CD4-positive, alpha-beta T cell treated with Interferon alpha-2 for 1 hour (primary cell): ENCODE measurements around the gene DSCAML1.
"Not testable (repeated sequence)": the region's sequence is repeated elsewhere in the genome, so short reads cannot be mapped to it uniquely, and the experiment has no call there.

ENCODE experiments used
- DNase-seq, 2 donors: peaks; one replicate each; pipeline ENCODE4 v3.0.0-alpha.2; 2020 to 2022

Gene DSCAML1

GRCh38 chr11:117792241-117792640 lies 4.8 kb downstream of the DSCAML1 start:
- DNase-seq: no peak

- DNase-seq: no peak
These were observed 6.7 kb downstream of the DSCAML1 start for GRCh38 chr11:117790279-117790678.

GRCh38 chr11:117789241-117789640 lies 7.8 kb downstream of the DSCAML1 start:
- DNase-seq: no peak

- no peak for DNase-seq
These were observed 10.7 kb downstream of the DSCAML1 start for GRCh38 chr11:117786135-117786870.

GRCh38 chr11:117782101-117782500 lies 14.9 kb downstream of the DSCAML1 start:
- no peak for DNase-seq

- DNase-seq: no peak
These were observed 15.4 kb downstream of the DSCAML1 start for GRCh38 chr11:117781627-117782026.

- DNase-seq: no peak
These were observed 16.6 kb downstream of the DSCAML1 start for GRCh38 chr11:117780456-117780855.

- no peak for DNase-seq
These were observed 22.5 kb downstream of the DSCAML1 start for GRCh38 chr11:117774553-117774952.

GRCh38 chr11:117772360-117772759 lies 24.7 kb downstream of the DSCAML1 start:
- DNase-seq: no peak

- no peak for DNase-seq
These were observed 25.2 kb downstream of the DSCAML1 start for GRCh38 chr11:117771841-117772240.

GRCh38 chr11:117771197-117771596 lies 25.8 kb downstream of the DSCAML1 start:
- DNase-seq: no peak

- no peak for DNase-seq
These were observed 27.0 kb downstream of the DSCAML1 start for GRCh38 chr11:117770061-117770460.

- DNase-seq: no peak
These were observed 27.5 kb downstream of the DSCAML1 start for GRCh38 chr11:117769533-117769932.

- no peak for DNase-seq
These were observed 28.5 kb downstream of the DSCAML1 start for GRCh38 chr11:117768506-117768905.

GRCh38 chr11:117767071-117767470 lies 29.9 kb downstream of the DSCAML1 start:
- DNase-seq: no peak

- no peak for DNase-seq
These were observed 30.4 kb downstream of the DSCAML1 start for GRCh38 chr11:117766576-117766975.

GRCh38 chr11:117766026-117766425 lies 31.0 kb downstream of the DSCAML1 start:
- no peak for DNase-seq

GRCh38 chr11:117765068-117765467 lies 31.9 kb downstream of the DSCAML1 start:
- no peak for DNase-seq

- not testable (repeated sequence) for DNase-seq
These were observed 33.6 kb downstream of the DSCAML1 start for GRCh38 chr11:117763465-117763864.

- DNase-seq: no peak
These were observed 35.0 kb downstream of the DSCAML1 start for GRCh38 chr11:117761993-117762392.

GRCh38 chr11:117759305-117759704 lies 37.7 kb downstream of the DSCAML1 start:
- DNase-seq: no peak

- no peak for DNase-seq
These were observed 43.0 kb downstream of the DSCAML1 start for GRCh38 chr11:117754030-117754429.

- no peak for DNase-seq
These were observed 44.2 kb downstream of the DSCAML1 start for GRCh38 chr11:117752721-117753237.

- DNase-seq: no peak
These were observed 44.9 kb downstream of the DSCAML1 start for GRCh38 chr11:117752071-117752470.
